Stimulated activated CD4-positive, alpha-beta T cell treated with anti-CD3 and anti-CD28 coated beads, Interleukin-15, amount 100 ng/mL, for 24 hours (primary cell): Measurements from ENCODE around the gene RGMB.

Experiments used
- DNase-seq: peaks from one replicate; pipeline ENCODE4 v3.0.0-alpha.2; 2020

The RGMB gene

GRCh38 chr5:98786191-98786853 is 12.9 kb downstream of the RGMB start:
- no peak for DNase-seq

- no peak for DNase-seq
Measured at GRCh38 chr5:98787131-98787719, 13.8 kb downstream of the RGMB start.

- no peak for DNase-seq
Measured at GRCh38 chr5:98789029-98789428, 15.6 kb downstream of the RGMB start.

- no peak for DNase-seq
Measured at GRCh38 chr5:98791001-98791519, 17.6 kb downstream of the RGMB start.

- DNase-seq, result no peak
Measured at GRCh38 chr5:98791898-98792580, 18.6 kb downstream of the RGMB start.

- no peak for DNase-seq
Measured at GRCh38 chr5:98793223-98793622, 19.8 kb downstream of the RGMB start.

- no peak for DNase-seq
Measured at GRCh38 chr5:98794001-98794400, 20.5 kb downstream of the RGMB start.

- no peak for DNase-seq
Measured at GRCh38 chr5:98794414-98795080, 21.1 kb downstream of the RGMB start.

- DNase-seq, result no peak
Measured at GRCh38 chr5:98795243-98795642, 21.8 kb downstream of the RGMB start.

GRCh38 chr5:98796197-98796972 is 22.9 kb downstream of the RGMB start:
- peak; percentile 53 for DNase-seq

- DNase-seq, result no peak
Measured at GRCh38 chr5:98798371-98798770, 24.9 kb downstream of the RGMB start.

GRCh38 chr5:98798847-98799246 is 25.4 kb downstream of the RGMB start:
- no peak for DNase-seq

GRCh38 chr5:98804066-98804465 is 30.6 kb downstream of the RGMB start:
- no peak for DNase-seq

- no peak for DNase-seq
Measured at GRCh38 chr5:98805070-98805469, 31.6 kb downstream of the RGMB start.

GRCh38 chr5:98807806-98808205 is 34.3 kb downstream of the RGMB start:
- no peak for DNase-seq

- DNase-seq, result no peak
Measured at GRCh38 chr5:98810206-98810605, 36.7 kb downstream of the RGMB start.

- DNase-seq, result no peak
Measured at GRCh38 chr5:98813755-98814154, 40.3 kb downstream of the RGMB start.

GRCh38 chr5:98816582-98817222 is 43.2 kb downstream of the RGMB start:
- no peak for DNase-seq

- DNase-seq, result no peak
Measured at GRCh38 chr5:98825582-98826375, 52.3 kb downstream of the RGMB start.

GRCh38 chr5:98827161-98827560 is 53.7 kb downstream of the RGMB start:
- no peak for DNase-seq

- DNase-seq, result no peak
Measured at GRCh38 chr5:98827588-98828284, 54.3 kb downstream of the RGMB start.
